Measurements from ENCODE around the gene SLIT3.

Gene SLIT3

DNA sequence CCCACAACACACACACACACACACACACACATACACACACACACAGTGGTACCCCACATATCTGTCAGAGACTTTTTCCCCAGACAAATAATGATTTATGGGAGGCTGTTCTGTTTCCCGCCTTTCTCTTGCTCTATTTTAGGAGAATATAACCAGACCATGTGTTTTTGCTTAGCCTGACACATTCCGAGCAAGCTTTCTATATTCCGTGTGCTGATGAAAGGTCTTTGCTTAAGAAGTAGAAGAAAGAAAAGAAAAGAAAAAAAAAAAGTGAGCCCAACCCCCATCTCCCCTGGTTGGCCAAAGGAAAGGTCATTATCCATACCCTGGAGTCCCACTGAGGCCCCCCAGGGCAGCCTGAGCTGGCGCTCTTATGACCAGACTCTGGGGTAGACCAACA lies 338.6 kb downstream of the SLIT3 start:
- DNase-seq (ENCODE audit: low read depth in 3 of 3) = no peak

DNA sequence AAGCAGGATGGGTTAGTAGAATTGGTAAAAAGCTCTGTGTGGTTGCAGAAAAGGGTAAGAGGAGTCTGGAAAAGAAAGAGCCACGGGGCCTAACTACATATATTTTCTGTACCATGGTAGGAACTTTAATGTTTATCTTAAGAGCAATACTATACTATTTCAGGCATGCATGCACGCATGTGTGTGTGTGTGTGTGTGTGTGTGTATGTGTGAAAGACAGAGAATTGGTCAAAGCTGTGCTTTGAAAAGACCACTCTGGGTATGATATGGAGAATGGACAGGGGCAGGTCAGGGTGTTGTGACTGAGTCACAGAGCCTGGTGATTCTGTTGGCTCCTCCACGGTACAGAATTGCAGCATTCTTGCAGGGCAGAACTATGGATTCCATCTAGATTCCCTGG lies 339.3 kb downstream of the SLIT3 start:
- no peak for DNase-seq (ENCODE audit: low read depth in 3 of 3)

DNA sequence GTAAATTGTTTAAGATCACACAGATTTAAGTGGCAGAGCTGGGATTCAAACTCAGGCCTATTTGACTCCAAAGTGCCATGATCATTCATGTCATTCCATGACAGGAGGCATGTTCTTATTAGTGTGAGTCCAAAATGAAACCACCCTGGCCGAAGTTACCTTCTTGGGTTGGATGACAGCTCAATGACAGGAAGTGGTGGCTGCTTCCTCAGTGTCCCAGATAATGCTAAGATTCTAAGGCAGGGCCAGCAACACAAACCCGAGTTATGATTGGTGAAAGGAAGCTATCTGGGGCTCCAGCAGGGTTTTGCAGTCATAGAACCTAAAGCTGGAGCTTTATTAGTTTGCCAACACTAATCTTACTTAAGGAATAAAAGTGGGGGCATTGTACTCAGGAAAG lies 340.4 kb downstream of the SLIT3 start:
- DNase-seq (ENCODE audit: low read depth in 3 of 3) = no peak

DNA sequence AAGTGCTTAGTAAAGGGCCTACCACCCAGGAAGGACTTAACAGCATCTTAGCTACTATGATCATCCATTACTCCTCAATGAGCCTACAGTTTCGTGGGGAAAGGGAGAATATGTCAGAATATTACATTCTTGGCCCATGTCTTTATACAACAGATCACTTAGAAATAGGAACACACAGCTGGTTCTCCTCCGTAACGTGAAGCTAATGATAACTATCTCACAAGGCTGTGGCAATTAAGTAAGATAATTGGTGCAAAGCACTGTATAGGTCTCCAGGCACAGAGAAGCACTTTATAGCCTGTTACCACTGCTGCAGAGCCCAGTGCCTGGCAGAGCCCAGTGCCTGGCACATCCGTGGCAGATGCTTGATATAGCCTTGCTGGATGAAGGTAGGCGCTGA lies 347.6 kb downstream of the SLIT3 start:
- DNase-seq (ENCODE audit: low read depth in 3 of 3) = no peak

DNA sequence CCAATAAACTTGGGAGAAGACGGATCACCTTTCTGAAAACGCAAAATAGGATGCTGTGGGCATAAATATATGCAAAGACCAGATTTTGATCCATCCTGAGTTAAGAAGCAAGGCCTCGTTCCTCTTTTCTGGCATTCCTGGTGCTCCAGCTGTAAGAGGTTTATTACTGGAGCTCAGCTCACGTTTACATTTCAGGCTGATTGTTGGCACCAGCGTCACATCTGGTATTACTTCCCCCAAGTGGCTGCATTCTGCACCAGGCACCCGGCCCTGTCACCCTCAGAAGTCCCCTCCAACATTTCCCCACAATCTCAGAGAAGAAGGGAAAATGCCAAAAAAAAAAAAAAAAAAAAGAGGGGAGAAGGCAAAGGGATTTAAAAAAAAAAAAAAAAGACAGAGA lies 348.7 kb downstream of the SLIT3 start:
- DNase-seq (ENCODE audit: low read depth in 3 of 3) = no peak

DNA sequence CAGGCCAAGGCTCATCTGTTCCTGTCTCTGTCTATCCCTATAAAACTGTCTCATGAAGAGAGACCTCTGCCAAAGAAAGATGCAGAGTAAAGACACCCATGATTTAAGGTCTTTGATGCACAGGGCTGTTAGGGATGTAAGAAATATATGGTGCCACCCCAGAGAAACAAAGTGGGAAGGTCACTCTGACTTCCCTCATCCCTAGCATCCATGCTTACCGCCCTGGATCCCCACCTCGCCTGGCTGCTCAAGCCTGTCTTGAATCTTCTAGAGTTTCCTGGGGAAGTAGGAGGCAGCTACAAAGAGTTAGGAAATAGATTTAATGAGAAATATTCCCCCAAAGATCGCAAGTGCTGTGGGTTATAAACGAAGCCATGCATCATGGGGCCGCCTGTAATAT lies 349.2 kb downstream of the SLIT3 start:
- DNase-seq (ENCODE audit: low read depth in 3 of 3) = no peak

DNA sequence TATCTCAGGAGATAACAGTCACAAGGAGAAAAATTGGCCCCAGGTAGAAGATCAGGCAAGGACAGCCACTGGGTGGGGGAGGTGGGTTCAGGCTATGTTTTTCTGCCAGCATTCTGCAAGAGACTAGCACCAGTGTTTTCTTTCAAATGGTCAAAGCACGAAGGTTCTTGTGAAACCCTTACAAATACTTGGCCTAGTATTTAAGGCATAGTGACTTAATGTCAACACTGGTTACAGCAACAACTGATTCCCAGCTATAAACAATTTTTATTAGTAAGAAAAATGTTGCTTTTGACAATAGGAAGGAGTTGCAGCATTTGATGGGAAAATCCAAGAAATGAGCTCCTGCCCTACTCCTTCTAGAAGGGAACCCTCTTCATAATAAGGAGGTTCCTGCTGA lies 349.6 kb downstream of the SLIT3 start:
- no peak for DNase-seq (ENCODE audit: low read depth in 3 of 3)

DNA sequence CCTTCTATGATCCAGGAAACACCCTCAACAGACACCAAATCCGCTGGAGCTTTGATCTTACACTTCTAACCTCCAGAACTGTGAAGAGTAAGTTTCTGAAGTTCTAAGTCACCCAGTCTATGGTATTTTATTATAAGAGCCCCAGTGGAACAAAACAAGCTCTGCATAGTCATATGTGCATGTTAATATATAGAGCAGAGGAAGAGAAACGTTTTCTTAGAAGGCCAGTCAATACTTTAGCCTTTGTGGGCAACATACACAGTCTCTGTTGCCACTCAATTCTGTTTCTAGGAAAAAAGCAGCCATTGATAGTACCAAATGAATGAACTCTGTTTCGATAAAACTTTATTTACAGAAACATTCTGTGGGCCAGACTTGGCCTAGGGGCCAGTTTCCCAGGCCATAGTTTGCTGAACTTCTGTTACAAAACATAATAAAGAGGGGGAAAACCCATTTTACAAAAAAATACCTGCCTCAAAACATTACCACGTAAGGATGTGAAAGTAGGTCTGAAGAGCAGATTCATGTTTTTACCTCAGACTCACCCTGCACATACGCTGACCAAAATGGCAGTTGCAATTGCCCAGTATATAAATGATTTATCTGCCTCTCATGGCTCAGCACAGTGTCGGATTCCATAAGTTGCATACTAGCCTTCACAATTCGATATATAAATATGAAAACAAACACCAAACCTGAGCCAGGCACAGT lies 350.5 kb downstream of the SLIT3 start:
- DNase-seq (ENCODE audit: low read depth in 3 of 3) = no peak

DNA sequence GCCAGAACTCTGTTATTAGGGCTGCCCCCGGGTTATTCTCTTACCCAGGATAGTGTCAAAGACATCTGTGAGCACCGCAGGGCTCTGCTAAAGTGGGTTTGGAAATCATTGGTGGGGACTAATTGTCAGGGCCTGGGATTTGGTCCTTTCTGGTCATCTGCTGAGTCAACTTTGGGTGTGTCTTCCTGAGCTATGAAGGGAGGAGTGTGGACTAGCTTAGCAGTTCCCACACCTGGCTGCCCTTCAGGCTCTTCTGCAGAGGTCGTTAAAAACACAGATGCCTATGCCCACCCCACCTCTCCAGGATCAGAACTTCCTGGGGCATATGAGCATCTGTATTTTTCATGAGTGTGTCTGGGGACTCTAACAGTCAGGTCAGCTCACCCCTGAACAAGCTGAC lies 352.2 kb downstream of the SLIT3 start:
- DNase-seq (ENCODE audit: low read depth in 3 of 3) = no peak

DNA sequence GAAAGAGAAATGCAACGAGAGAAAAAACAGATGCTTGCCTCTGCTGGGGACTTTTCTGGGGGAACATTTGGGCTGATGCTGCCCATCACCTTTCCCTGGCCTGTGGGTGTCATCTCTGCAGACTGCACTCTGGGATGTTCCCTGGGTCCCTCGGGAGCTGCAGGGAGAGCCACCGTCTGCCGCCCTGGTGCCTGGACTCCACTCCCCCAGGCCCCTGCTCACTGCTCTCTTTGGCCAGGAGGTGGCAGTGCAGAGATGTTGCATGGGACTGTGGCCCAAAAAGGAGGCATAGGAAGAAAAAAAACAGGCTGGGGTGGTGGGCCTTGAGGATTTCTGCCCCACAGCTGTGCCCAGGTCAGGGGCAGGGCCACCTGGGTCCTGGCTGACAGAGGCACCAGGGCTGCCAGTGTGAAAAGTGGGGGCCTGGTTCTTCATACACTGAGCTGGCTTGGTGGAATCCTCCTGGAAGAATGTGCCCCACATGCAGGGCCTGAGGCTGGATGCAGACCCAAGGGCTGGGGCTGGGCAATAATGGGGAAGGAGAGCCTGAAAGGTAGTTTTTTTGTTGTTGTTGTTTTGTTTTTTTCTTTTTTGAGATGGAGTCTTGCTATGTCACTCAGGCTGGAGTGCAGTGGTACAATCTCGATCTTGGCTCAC lies 353.6 kb downstream of the SLIT3 start:
- DNase-seq (ENCODE audit: low read depth in 3 of 3) = peak in 2 of 3 experiments; percentile 3 to 38

DNA sequence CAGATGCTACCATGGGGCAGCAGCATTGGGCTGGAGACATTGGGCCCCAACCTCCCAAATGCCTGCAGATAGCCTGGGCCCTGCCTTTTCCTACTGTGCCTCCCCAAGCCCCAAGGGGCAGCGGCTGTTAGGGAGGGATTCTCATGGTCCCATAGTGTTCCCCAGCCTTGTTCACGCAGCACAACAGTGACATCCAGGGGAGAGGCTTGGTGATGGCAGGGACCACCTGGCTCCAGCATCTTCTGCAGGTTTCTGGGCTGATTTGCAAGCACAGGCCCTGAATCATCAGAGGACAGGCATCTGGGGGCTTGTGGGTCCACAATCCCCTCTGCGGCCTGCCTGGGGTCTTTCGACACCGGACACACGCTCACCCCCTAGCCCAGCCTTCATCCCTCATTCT lies 354.6 kb downstream of the SLIT3 start:
- DNase-seq (ENCODE audit: low read depth in 3 of 3) = no peak

DNA sequence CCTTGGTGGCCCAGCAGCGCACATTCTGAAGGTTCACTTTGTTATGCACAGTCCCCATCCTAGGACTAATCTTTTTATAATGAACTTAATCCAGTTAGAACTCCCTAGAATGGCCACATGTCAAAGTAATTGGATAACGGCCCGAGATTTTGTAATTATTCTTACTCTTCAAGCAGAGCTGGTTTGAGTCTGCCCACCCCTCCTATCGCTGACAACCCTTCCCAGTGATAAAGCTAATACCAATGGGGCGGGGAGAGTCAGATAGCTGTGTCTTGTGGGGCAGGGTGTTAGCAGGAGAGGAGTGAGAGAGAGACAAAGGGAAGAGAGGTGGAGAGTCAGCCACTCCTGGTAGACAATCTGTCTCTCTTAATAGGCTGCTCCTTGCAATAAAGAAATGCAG lies 356.9 kb downstream of the SLIT3 start:
- no peak for DNase-seq (ENCODE audit: low read depth in 3 of 3)

DNA sequence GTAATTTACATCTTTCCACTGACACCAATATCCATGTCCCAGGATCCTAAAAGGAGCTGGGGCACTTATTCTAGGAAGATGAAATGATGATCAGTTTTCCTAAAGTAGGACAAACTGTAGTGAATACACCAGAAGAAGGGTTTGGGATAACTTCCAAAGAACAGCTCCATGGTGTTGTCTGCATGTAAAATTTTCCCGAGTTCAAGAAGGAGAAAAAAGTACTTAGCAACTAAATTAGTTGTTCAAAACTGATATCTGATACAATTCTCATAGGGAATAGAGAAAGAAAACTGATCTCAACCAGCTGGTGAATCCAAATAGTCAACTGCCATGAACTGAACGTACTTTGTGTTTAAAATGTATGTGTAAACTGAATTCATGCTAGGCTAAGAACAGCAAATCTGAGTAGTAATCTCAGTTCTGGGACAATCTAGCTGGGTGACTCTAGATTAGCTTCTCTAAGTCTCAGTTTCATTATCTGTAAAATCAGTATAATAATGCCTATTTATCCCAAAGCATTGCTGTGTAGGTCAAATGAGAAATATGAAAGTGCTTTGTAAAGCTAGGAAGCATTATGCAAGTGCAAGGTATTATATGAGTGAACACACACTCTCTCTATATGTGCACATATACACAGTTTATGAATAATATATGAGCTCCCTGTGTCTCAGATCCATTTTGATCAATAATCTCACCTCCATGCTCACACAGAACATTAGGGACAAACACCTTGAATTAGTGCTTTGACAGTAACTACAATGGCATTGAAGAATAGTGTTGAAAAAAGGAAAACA lies 357.7 kb downstream of the SLIT3 start:
- no peak for DNase-seq (ENCODE audit: low read depth in 3 of 3)

DNA sequence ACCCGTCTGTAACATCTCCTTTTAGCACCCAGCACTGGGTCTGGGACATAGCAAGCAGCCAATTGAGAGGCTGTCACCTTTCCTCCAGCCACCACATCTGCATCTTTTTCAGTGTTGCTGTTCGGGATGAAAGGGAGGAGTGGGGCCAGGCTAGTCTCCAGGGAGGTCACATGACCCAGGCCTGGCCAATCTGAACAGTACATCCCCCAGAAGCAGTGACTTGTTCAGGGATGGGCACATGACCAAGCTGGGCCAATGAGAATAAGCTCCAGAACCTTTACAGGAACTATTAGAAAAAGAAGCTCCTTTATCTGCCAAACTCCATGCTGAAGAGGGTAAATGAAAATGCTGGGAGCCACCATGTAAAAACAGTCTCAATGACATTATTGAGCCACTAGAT lies 359.0 kb downstream of the SLIT3 start:
- no peak for DNase-seq (ENCODE audit: low read depth in 3 of 3)

DNA sequence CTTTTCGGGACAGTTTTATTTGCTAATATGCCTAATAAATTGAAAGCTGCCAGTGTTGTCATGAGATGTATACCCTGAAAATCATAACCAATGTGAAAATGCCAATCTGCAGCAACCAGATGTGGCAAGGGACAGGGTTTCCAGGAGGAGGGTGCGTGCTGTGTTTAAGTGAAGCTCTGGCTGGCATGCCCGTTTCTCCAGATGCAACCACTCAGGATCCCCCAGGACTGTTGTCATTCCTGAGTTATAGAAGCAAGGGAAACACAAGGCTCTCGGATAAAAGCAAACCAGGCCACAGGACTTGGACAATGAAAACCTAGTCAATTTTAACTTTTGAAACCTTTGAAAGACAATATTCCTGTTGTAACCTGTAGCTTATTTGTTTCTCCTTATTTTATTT lies 360.2 kb downstream of the SLIT3 start:
- no peak for DNase-seq (ENCODE audit: low read depth in 3 of 3)

DNA sequence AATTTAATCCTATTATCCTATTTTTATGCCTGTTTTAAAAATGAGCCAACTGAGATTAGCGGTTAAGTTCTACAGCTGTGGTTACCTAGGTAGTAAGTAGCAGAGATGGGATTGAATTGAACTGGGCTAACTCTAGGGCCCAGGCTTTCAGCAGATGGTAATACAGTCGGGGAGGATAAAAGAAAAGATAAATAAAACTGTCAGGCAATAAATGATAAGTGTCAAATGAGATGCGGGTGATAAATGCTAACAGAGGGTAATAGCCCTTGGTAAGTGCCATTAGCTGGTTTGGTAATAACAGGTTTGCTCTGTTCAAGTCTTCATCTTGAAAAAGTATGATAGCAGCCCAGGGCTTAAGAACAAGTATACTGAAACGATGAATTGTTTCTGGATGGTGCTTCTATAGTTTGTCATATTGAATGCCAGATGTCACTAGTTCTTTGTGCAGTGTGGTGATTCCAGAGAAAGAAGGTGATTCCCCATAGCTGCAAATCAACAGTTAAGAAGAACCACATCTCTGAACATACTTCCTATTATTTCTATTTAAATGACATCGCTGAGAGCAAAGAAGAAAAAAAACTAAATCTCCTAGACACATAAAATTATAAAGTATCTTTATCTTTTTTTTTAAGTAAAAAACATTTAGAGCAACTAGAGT lies 360.9 kb downstream of the SLIT3 start:
- no peak for DNase-seq (ENCODE audit: low read depth in 3 of 3)

DNA sequence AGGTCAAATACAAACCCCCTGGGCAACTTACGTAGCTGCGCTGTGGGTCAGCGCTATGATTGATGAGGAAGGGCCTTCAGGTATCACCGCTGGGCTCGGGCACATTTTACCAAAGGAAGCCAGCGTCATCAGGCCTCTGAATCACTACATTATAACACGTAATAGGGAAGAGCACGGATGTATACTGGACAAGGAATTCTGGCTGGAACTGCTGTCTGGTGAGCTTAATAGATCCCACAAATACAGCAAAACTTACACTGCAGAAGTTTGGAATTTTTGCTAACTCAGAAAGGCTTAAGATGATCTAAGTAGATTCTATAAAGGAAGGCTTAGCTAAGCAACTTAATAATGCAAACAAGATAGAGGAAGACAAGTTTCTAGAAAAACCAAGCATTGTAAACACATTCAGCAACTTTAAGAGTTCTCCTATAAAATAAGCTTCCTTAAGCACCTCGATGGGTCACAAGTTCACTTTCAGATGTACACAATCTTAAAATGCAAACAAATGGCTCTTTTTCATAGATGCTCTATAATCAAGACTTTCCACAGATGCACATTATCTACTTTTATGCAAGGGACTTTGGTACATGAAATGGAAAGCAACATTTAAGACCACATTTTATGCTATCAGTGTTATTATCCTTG lies 361.7 kb downstream of the SLIT3 start:
- no peak for DNase-seq (ENCODE audit: low read depth in 3 of 3)

DNA sequence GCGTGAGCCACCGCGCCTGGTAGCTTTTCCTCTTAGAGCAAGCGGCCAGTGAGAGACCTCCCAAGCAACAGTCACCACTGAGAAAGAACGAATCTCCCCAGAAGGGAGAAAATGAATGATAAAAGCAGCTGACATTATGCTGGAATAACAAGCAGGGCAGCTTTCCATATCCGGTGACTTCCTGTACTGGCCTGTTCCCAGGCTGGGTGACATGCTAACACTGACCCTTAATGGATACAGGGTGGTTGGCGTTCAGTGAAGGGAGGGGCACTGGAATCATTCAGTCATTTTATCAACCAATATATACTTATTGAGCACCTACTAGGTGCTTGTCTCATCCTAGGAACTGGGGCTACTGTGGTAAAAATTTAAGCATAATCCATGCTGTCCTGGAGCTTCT lies 364.4 kb downstream of the SLIT3 start:
- no peak for DNase-seq (ENCODE audit: low read depth in 3 of 3)

DNA sequence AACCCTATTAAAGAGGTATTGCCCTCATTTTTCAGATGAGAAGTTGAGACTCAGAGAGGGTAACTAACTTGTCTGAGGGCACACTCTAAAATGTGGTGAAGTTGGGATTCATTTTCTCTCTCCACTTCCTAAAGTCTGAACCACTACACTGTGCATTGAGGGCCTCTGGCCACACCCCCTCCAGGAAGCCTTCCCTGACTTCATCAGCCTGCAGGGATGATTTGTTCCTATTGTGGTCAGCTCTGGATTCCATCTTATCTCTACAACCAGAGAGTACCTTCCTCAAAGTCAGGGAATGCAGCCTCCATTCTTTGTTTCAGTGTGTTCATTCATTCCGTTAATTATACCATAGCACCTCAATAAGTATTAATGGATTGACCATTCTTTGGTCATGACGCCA lies 365.8 kb downstream of the SLIT3 start:
- no peak for DNase-seq (ENCODE audit: low read depth in 3 of 3)

DNA sequence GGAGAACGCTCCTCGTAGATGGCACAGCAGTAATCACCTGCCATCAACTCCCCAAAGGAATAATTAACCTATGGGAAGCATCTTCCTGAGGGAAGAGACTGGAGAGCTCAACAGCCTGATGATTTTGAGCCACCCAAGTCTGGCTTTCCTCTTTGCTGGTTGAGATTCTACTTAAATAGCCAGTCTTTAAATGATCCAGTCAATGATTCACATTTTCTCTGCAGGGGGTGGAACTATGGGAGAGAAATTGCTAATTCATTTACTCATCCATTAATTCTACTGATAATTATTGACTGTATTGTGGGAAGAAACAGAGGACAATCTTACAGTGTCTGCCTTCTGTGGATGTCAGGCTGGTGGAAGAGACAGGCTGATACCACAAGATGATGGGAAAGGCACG lies 366.8 kb downstream of the SLIT3 start:
- DNase-seq (ENCODE audit: low read depth in 3 of 3) = no peak

DNA sequence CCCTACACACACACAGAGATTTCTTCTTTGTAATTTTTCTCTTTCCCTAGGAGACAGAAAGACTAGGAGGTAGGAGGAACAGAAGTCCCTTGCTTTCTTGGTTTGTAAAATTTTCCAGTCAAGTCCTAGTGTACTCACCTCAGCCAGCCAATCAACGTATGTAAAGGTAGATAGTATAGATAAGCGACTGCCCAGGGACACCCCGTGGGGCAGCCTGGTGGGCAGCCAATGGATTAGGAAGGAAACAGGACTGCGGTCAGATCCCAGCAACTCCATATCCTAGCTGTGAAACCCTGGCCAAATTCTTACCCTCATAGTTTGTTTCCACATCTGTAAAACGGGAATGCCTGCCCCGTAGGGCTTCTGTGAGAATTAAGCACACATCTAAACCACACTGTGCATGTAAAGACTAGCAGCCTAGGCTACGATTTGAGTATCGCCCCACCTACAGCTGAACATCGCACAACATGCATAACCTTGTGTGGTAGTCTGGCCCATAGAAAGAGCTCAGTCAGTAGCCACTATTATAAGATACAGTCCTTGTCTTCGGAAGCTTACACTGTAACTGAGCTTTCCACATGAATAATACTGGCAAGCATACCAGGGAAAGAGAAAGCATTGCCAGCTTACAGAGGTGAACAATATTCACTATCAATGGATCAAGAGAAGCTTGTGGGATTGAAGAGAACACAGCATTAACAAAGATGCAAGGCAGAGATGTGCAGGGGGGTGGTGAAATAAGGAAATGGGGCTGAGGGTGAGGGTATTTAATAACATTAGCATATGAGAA lies 368.3 kb downstream of the SLIT3 start:
- DNase-seq (ENCODE audit: low read depth in 3 of 3) = no peak
